H1 (cell line): ENCODE measurements around the gene CORO1C. TPM values are rescaled to one million over a fixed set of nuclear protein-coding genes. Genes with fewer than 3 reads are reported as not detected.

ENCODE experiments used
- CBX8 ChIP-seq: fragments of 300-800, 300-1000 bp; sonication (generic); IDR thresholded peaks from 2 replicates; pipeline ENCODE4 v1.7.1; 2016; ENCODE audit warnings: low read depth, low read length, borderline replicate concordance
- EZH2 ChIP-seq: fragments of 200-600 bp; sonication (generic); IDR thresholded peaks from 2 replicates; pipeline ENCODE4 v1.7.1; 2012; ENCODE audit warnings: low read depth, mild to moderate bottlenecking, moderate library complexity, low read length, inconsistent platforms; ENCODE audit not compliant: severe bottlenecking
- JUN ChIP-seq: IDR thresholded peaks from 2 replicates; pipeline ENCODE4 v1.6.1; 2011; ENCODE audit warnings: low read depth, mild to moderate bottlenecking, improper control_type of control experiment, low read length
- POLR2AphosphoS5 ChIP-seq: IDR thresholded peaks from 2 replicates; pipeline ENCODE4 v1.6.1; 2011; ENCODE audit warnings: low read depth, low read length
- RAD21 ChIP-seq, 2 experiments: IDR thresholded peaks in 1 of 2; conservative IDR thresholded peaks in 1 of 2; 2 replicates each; pipeline ENCODE4 v1.6.1; 2011; ENCODE audit warnings: low read depth in 2 of 2, low read length in 2 of 2, improper control_type of control experiment in 1 of 2, inconsistent platforms in 1 of 2, mild to moderate bottlenecking in 1 of 2, moderate library complexity in 1 of 2
- SRF ChIP-seq: IDR thresholded peaks from 2 replicates; pipeline ENCODE4 v1.6.1; 2011; ENCODE audit warnings: mild to moderate bottlenecking, low read depth, low read length, moderate library complexity
- TBP ChIP-seq: IDR thresholded peaks from 2 replicates; pipeline ENCODE4 v1.6.1; 2011; ENCODE audit warnings: low read depth, low read length, improper control_type of control experiment
- USF2 ChIP-seq: IDR thresholded peaks from 2 replicates; pipeline ENCODE4 v1.6.1; 2011; ENCODE audit warnings: low read length, improper control_type of control experiment
- polyA plus RNA-seq, 7 experiments: library from polyadenylated mRNA; depleted of rRNA in 3 of 7; stranded (reverse) in 5 of 7; unstranded in 2 of 7; fragments of >200 nt in 5 of 7; fragments of 200-250 nt in 2 of 7; gene quantifications; 1 replicate in 5 of 7; 2 replicates in 1 of 7; 4 replicates in 1 of 7; pipeline versions ENCODE4 v1.2.1 to v1.2.3, GENCODE V29; 2011 to 2013; ENCODE audit warnings: missing spikeins in 2 of 7, mixed read lengths in 2 of 7
- total RNA-seq: library from RNA; stranded (reverse); fragmentation: NEBNext Ultra II Directional; extraction: Animal tissue kit (Norgen Biotek cat#: 25700); gene quantifications from 2 replicates; pipeline ENCODE4 v1.2.1, GENCODE V29; 2021

Gene CORO1C
- total and polyA plus RNA-seq, 2 of the 8 experiments (the other 6 are each of a cell fraction or from before 2014, with no cell fraction given) = 72.7 to 120 TPM

GRCh38 chr12:108779998-108780688 lies 48.8 kb upstream of the CORO1C start (continued):
- TF ChIP-seq USF2 (no peak), CBX8 (no peak), RAD21 (IDR thresholded peaks at IDR 0.05 in 1 of 2, conservative IDR thresholded peaks at IDR 0.05 in 1 of 2; ENCODE audit: low read depth in 2 of 2, low read length in 2 of 2) (no peak), SRF (no peak), EZH2 (no peak), JUN (no peak), TBP (no peak), POLR2AphosphoS5 (no peak)
